ENCODE data around the gene RNF217.

Gene RNF217

DNA sequence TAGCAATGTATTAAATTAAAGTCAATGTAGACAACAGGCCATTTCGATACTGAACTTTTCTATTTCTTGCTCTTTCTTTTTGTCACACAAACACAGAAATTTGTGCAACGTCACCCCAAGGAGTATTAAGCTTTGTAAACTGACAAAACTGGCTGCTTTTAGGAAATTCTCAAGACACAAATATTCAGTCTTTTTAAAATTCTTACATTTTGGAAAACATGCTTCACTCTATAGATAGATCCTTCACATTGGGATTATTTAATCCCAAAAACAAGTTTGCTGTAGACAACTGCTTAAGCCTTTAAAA is 121.4 kb downstream of the RNF217 start:
- no peak for ATAC-seq (replicated peaks)
- Mint-ChIP-seq H3K27me3 (no peaks in the 10 kb centered on the region), H3K4me1 (no peaks in the 10 kb centered on the region), H3K9me3 (no peaks in the 10 kb centered on the region), H3K36me3 (no peaks in the 10 kb centered on the region), H3K27ac (no peak overlapping the region), H3K4me3 (no peak overlapping the region)
- no peak for DNase-seq

DNA sequence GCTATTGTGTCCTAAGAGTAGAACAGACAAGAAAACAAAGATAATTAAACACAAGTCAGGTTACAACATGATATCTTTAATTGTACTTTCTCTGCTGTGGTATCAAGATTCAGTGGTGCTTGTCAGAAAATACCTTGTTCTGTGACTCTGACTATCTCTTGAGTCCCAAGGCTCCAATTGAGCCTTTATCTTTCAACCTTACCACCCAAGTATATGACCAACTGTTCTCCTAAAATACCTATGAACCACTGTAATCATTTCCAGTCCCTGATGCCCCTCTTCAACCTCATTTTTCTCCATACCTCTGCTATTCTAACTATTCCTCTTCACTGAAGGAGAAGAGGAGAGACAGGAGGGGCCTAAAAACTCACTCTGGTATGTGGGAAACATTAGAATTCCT is 124.5 kb downstream of the RNF217 start:
- H3K4me3 Mint-ChIP-seq: no peak overlapping the region
- no peak overlapping the region for H3K27ac Mint-ChIP-seq
- ATAC-seq (replicated peaks) (no peak), DNase-seq (no peak)
- H3K4me1 Mint-ChIP-seq: no peaks in the 10 kb centered on the region
- no peaks in the 10 kb centered on the region for H3K9me3 Mint-ChIP-seq
- H3K27me3 Mint-ChIP-seq: no peaks in the 10 kb centered on the region
- no peaks in the 10 kb centered on the region for H3K36me3 Mint-ChIP-seq

DNA sequence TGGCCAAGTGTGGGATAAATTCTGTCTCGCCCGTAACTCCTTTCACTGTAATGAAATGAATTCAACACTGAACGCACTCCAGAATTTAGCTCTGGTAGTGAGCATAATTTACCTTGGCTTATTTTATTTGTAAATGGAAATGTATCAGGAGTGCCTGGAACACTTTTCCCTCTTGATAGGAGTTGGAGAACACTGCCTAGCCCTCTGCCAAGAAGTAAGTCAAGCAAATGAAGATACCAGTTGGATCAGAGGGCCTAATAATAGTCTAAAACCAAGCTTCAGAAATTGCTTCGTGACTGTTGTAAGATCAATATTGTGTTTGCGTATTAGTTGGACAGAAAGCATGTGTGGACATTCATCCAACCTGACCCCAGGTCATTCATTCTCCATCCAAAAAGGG is 126.7 kb downstream of the RNF217 start:
- Mint-ChIP-seq H3K36me3 (no peaks in the 10 kb centered on the region), H3K27me3 (no peaks in the 10 kb centered on the region), H3K4me3 (no peak overlapping the region), H3K9me3 (no peaks in the 10 kb centered on the region), H3K27ac (no peak overlapping the region), H3K4me1 (no peaks in the 10 kb centered on the region)
- DNase-seq (no peak), ATAC-seq (replicated peaks) (no peak)

DNA sequence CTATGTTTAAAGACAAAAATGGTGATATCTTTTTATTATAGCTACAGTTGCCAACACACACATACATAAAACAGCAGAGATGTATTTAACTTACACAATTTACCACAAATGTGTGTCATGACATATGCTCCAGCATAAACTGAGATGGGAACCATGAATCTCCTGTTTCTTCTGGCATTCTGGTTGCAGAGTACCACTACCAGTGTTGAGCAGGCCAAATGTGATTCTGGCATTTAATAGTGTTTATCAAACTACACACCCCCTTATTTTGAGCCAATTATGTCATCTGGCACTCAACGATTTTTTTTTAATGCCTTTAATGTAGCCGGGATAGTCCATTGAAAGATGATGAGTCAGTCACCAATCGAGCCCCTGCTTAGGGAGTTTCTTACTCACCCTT is 132.3 kb downstream of the RNF217 start:
- no peak for ATAC-seq (replicated peaks)
- H3K36me3 Mint-ChIP-seq: no peaks in the 10 kb centered on the region
- peaks cover 0 to 17% of the 10 kb centered on the region in 2 donors for H3K27me3 Mint-ChIP-seq
- H3K4me3 Mint-ChIP-seq: no peak overlapping the region
- no peak overlapping the region for H3K27ac Mint-ChIP-seq
- no peak for DNase-seq
- peaks cover 0 to 4% of the 10 kb centered on the region in 2 donors for H3K4me1 Mint-ChIP-seq
- no peaks in the 10 kb centered on the region for H3K9me3 Mint-ChIP-seq

DNA sequence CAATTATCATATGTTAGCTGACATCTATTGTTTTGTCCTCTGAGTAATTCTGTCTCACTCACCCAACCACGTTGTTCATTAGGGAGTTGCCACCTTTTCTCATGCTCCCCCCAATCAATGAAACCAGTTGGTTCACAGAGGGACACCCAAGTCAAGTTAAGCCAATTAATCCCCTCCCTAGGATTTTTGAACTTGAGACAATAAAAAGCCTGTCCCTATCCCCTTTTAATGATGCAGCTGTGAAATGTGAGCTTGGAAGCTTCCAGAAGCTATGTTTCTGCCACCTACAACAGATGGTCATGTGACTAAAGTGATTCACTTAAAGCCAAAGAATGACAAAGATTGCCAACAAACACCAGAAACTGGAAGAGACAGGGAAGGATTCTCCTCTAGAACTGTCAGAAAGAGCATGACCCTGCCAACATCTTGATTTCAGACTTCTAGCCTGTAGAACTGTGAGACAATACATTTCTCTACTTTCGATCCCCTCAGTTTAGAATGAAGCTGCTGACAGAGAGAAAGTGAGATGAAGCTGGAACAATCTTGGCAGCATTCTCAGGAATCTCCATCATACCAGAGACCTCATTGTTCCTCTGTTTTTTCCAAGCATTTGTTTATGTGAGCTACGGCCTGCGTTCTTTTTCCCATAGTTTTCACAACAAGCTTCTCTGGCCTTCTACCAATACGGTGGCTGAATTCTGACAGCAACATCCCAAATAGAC is 133.5 kb downstream of the RNF217 start:
- no peaks in the 10 kb centered on the region for H3K36me3 Mint-ChIP-seq
- peaks cover 5 to 26% of the 10 kb centered on the region in 2 donors for H3K27me3 Mint-ChIP-seq
- H3K4me1 Mint-ChIP-seq: peaks cover 0 to 11% of the 10 kb centered on the region in 2 donors
- H3K9me3 Mint-ChIP-seq: no peaks in the 10 kb centered on the region
- no peak overlapping the region for H3K27ac Mint-ChIP-seq
- DNase-seq (no peak), ATAC-seq (replicated peaks) (no peak)
- no peak overlapping the region for H3K4me3 Mint-ChIP-seq

DNA sequence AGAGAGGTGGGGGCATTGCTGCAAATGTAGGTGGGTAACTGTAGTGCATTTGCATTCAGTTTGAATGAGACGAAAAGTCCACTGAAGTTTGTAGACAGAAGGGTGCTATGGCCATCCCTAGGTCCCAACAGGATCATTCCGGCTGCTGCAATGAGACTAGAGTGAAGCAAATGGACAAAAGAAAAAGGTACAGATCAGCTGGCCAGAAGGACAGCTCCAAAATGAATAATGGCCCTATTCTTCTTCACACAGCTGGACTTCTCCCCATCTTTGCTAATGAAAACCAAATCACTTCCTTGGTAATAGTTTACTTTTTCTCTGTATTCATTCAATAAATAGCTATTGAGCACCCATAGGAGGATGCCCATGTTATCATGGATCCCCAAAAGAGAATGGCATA is 134.9 kb downstream of the RNF217 start:
- H3K4me1 Mint-ChIP-seq: peaks cover 0 to 11% of the 10 kb centered on the region in 2 donors
- DNase-seq (no peak), ATAC-seq (replicated peaks) (no peak)
- no peak overlapping the region for H3K27ac Mint-ChIP-seq
- peaks cover 5 to 26% of the 10 kb centered on the region in 2 donors for H3K27me3 Mint-ChIP-seq
- no peaks in the 10 kb centered on the region for H3K9me3 Mint-ChIP-seq
- no peaks in the 10 kb centered on the region for H3K36me3 Mint-ChIP-seq
- H3K4me3 Mint-ChIP-seq: no peak overlapping the region

DNA sequence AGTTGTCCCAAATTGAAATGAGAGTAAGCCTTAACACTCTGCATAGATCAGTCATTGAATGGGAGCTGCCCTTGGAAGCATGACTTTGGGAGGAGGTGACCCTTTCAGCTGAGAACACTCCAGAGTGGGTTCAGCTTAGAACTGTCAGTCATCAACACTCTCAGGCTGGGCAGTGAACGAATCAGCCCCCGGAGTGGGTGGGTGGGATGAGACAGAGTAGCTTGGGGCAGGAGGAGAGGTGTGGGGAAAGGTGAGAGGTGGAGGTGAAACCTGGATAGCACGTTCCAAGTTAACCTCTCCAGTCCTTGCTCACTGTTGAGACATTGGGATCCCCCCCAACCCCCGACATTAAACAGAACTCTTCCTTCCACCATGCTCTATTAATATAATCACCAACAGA is 136.0 kb downstream of the RNF217 start:
- no peak overlapping the region for H3K27ac Mint-ChIP-seq
- H3K4me3 Mint-ChIP-seq: no peak overlapping the region
- H3K27me3 Mint-ChIP-seq: peaks cover 5 to 26% of the 10 kb centered on the region in 2 donors
- peaks cover 0 to 11% of the 10 kb centered on the region in 2 donors for H3K4me1 Mint-ChIP-seq
- no peaks in the 10 kb centered on the region for H3K36me3 Mint-ChIP-seq
- ATAC-seq (replicated peaks): no peak
- H3K9me3 Mint-ChIP-seq: no peaks in the 10 kb centered on the region
- DNase-seq: no peak

DNA sequence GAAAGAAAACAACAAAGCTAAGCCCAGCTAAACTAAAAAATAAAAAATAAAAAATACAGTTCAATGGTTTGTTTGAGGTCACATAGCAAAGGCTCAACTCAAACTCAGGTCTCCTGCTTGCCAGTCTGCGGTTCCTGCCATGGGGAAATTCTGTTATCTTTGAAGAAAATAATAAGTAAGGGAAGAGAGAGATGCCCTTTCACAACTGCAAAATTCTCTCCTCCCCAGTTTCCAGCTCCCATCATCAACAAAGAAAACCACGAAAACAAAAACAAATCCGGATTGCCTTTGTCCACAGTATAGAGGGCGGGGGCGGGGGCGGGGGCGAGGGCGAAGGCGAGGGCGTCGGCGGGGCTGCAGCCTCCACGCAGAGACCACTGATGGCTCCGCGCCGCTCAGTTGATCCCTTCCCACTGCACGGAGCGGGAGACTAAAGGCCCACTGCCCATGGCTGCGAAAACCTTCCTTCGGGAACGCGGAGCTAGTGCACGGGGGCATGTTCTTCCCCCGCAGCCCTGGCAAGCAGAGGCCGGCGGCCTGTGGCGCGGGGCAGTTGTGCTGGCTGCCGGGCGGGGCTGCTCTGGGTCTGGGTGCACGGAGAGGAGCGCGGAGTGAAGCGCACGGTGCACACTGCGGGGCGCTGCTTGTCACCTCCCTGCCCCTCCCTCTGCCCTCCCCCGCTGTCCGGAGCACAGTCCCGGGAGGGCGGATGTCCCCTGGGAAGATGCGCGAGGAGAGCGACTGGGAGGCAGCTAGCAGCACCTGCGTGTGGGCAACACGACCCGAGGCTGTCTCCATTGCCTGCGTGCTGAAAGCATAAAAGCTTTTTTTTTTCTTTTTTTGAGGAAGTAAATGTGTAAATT is 137.2 kb downstream of the RNF217 start:
- peak overlapping the region; percentile 76 to 81 for H3K4me3 Mint-ChIP-seq
- H3K36me3 Mint-ChIP-seq: no peaks in the 10 kb centered on the region
- H3K9me3 Mint-ChIP-seq: no peaks in the 10 kb centered on the region
- peaks cover 0 to 11% of the 10 kb centered on the region in 2 donors for H3K4me1 Mint-ChIP-seq
- H3K27ac Mint-ChIP-seq: peak overlapping the region; percentile 32
- peak; percentile 93 to 95 for ATAC-seq (replicated peaks)
- peak; percentile 47 for DNase-seq
- H3K27me3 Mint-ChIP-seq: peaks cover 5 to 26% of the 10 kb centered on the region in 2 donors

DNA sequence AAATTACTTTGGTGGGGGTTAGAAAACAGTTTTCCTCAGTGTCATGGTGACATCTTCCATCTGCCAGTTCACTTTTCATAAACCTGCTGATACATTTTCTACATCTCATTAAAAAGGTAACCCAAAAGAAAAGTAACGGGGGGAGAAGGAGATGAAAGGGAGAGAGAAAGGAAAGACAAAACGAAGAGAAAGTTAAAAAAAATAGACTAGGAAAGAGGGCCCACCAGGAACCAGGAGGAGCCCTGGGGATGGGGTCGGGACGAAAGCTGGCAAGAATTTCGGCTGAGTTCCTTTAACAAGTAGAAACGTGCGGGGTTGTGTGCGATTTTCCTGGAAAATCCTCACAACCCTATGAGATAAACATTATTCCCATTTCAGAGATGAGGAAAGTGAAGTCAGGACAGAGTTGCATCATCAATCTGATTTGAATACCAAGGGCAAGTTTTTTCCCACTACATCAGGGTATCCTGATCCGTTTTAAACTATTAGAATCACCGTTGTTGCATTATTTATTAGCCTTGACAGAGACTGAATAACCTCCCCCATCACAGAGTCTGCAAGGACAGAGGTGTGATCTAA is 137.9 kb downstream of the RNF217 start:
- H3K4me3 Mint-ChIP-seq: peak overlapping the region; percentile 76 to 81
- H3K27ac Mint-ChIP-seq: peak overlapping the region; percentile 32
- no peaks in the 10 kb centered on the region for H3K9me3 Mint-ChIP-seq
- H3K36me3 Mint-ChIP-seq: no peaks in the 10 kb centered on the region
- DNase-seq: no peak
- peaks cover 5 to 26% of the 10 kb centered on the region in 2 donors for H3K27me3 Mint-ChIP-seq
- peaks cover 0 to 11% of the 10 kb centered on the region in 2 donors for H3K4me1 Mint-ChIP-seq
- ATAC-seq (replicated peaks): no peak

DNA sequence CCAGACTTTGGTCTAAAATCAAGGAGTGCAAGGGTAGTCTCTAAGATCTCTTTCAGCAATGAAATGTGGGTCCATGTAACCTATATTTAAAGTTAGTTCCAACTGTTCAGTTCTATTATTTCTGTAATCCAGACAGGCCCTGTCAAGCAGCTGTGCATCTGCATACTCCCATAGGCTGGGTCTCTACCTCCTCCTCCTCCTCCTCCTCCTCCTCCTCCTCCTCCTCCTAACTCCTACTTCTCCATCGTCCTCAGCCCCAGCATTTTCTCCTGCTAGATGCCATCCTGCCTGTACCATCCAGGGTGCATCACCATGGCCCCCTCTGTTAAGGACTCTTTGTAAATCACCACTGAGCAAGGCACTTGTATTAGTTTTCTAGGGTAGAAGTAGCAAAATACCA is 138.9 kb downstream of the RNF217 start:
- peaks cover 5 to 26% of the 10 kb centered on the region in 2 donors for H3K27me3 Mint-ChIP-seq
- ATAC-seq (replicated peaks) (no peak), DNase-seq (no peak)
- H3K4me3 Mint-ChIP-seq: no peak overlapping the region
- peaks cover 0 to 11% of the 10 kb centered on the region in 2 donors for H3K4me1 Mint-ChIP-seq
- H3K9me3 Mint-ChIP-seq: peaks cover 0 to 1% of the 10 kb centered on the region in 2 donors
- no peak overlapping the region for H3K27ac Mint-ChIP-seq
- no peaks in the 10 kb centered on the region for H3K36me3 Mint-ChIP-seq

DNA sequence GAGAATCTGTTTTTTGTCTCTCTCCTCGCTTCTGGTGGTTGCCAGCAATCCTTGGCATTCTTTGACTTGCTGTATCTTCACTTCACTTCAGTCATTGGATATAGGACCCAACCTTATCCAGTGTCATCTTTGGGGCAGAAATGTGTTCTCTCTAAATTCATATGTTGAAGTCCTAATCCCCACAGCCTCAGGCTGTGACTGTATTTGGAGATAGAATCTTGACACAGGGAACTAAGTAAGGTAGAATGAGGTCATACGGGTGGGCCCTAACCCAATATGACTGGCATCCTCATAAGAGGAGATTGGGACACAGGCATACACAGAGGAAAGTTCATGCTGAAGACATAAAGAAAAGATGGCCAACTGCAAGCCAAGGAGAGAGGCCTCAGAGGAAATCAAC is 139.4 kb downstream of the RNF217 start:
- ATAC-seq (replicated peaks) (no peak), DNase-seq (no peak)
- Mint-ChIP-seq H3K4me3 (no peak overlapping the region), H3K4me1 (peaks cover 0 to 11% of the 10 kb centered on the region in 2 donors), H3K27ac (no peak overlapping the region), H3K9me3 (peaks cover 0 to 2% of the 10 kb centered on the region in 2 donors), H3K27me3 (peaks cover 5 to 26% of the 10 kb centered on the region in 2 donors), H3K36me3 (no peaks in the 10 kb centered on the region)

DNA sequence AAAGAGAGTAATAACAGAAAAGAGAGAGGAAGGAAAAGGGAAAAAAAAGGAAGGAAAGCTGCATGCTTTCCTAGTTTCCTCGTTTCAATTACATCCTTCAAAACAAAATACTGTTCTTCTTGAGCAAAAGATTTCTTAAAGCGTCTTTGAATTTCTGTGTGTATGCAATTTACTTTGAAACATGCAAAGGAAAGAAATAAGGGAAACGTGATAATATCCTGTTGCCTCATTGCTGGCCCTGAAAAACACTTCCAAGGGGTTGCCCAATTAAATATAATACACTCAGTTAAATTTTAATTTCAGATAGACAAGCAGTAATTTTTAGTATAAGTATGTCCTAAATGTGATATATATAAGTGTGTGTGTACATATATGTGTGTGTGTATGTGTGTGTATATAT is 140.2 kb downstream of the RNF217 start:
- Mint-ChIP-seq H3K9me3 (peaks cover 0 to 2% of the 10 kb centered on the region in 2 donors), H3K27me3 (peaks cover 5 to 25% of the 10 kb centered on the region in 2 donors), H3K4me3 (no peak overlapping the region), H3K27ac (no peak overlapping the region), H3K4me1 (peaks cover 0 to 11% of the 10 kb centered on the region in 2 donors), H3K36me3 (no peaks in the 10 kb centered on the region)
- ATAC-seq (replicated peaks) (no peak), DNase-seq (no peak)

DNA sequence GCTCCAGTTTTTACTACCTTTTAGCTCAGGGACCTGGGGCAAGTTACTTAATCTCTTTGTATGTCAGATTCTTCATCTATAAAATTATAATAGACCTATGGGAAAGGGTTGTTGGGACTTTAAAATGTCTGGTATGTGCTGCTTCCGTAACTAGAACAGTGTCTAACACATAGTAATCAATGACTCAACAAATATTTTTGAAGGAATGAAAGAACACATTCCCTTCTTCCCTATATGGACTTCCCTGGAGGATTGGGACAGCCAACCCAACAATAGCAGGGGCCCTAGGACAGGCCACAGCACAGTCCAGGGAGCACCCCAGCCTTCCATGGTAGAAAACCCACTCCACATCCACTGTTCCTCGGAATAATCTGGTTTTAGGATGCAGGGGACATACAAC is 140.7 kb downstream of the RNF217 start:
- Mint-ChIP-seq H3K4me3 (no peak overlapping the region), H3K9me3 (peaks cover 0 to 3% of the 10 kb centered on the region in 2 donors), H3K36me3 (no peaks in the 10 kb centered on the region), H3K27me3 (peaks cover 5 to 20% of the 10 kb centered on the region in 2 donors), H3K4me1 (peaks cover 0 to 11% of the 10 kb centered on the region in 2 donors), H3K27ac (no peak overlapping the region)
- no peak for ATAC-seq (replicated peaks)
- no peak for DNase-seq

DNA sequence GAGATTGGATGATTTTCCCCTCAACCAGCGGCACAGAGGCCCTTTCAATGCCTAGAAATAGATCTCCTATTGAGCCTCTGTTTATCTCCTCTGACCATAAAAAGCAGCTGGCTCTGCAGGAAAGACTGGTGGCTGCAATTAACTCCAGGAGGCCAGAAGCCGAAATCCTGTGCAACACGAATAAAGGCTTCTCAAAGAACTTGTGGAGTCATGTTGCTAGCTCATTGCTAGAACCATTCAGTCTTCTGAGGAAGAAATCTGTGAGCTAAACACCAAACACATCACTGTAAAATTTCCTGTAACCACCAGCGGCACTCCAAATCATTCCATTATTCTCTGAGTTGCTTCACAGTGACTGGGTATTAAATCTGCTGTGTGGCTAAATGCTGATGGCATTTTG is 142.2 kb downstream of the RNF217 start:
- Mint-ChIP-seq H3K36me3 (peaks cover 0 to 2% of the 10 kb centered on the region in 2 donors), H3K27ac (no peak overlapping the region), H3K4me1 (peaks cover 0 to 8% of the 10 kb centered on the region in 2 donors), H3K4me3 (no peak overlapping the region), H3K9me3 (peaks cover 9% of the 10 kb centered on the region in 2 donors), H3K27me3 (peaks cover 5 to 10% of the 10 kb centered on the region in 2 donors)
- no peak for DNase-seq
- no peak for ATAC-seq (replicated peaks)
